Body of pancreas (tissue), 4 donors: ENCODE measurements around the gene ANKDD1A.

Experiments used
- CTCF ChIP-seq, 7 experiments: fragments of 450-650 bp in 4 of 7; fragments of 200-600 bp in 3 of 7; sonication (generic) in 3 of 7; IDR thresholded peaks; one replicate each; pipeline ENCODE4 v1.5.1; 2016 to 2019; ENCODE audit warnings: antibody characterized with exemption in 7 of 7
- POLR2A ChIP-seq, 3 donors: fragments of 450-650 bp; IDR thresholded peaks; one replicate each; pipeline ENCODE4 v1.6.1; 2016; ENCODE audit warnings: antibody characterized with exemption in 3 of 3, mild to moderate bottlenecking in 2 of 3

GRCh38 chr15:64942356-64942755 is 30.7 kb downstream of the ANKDD1A start:
- TF ChIP-seq CTCF (IDR thresholded peaks at IDR 0.05) = no peak
- TF ChIP-seq POLR2A (IDR thresholded peaks at IDR 0.05) = no peak
